ENCODE measurements around the gene NUP93. TPM values are rescaled to one million over a fixed set of nuclear protein-coding genes. Genes with fewer than 3 reads are reported as not detected.

NUP93 gene
- total and polyA plus RNA-seq, 9 of the 15 experiments (the other 6 are each of a cell fraction or from before 2014, with no cell fraction given), result 92.0 to 162 (median 121) TPM

DNA sequence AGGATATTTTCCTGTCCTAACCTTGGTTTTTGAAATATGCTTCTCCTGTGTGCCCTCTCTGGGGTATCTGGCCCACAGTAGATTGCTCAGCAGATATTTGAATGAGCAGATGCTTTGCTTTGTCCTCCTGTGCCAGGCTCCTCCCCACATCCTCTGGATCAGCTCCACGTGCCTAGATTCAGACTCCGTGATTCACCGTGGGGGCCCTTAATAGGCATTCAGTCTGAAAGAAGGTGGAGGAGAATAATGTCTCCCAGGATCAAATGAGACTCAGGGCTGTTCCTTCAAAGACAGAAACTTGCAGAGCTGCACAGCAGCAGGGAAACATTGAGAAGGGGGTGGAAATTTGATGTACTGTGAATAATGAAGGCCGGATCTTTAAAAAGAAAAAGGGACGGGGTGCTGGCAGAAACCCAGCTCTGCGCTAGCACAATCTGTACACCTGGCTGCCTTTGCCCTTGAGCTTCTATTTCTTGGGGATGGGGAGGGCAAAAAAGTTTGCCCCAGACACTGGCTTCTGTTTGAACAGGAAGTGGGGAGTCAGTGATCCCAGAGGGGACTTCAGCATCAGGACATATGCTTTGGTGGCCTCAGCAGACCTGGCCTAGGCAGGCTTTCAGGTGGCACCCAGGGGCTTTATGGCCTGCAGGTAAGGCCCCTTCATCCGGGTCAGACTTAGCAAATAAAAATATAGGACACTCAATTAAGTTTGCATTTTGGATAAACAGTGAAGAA lies 119.2 kb downstream of the NUP93 start:
- Histone ChIP-seq H3K4me2 (ENCODE audit: insufficient read depth, low read length) (no peak overlapping the region), H3K79me2 (ENCODE audit: control insufficient read depth, insufficient read depth, low read length) (no peaks in the 10 kb centered on the region), H3K9me3 (replicated peaks; ENCODE audit: control insufficient read depth, insufficient read depth, low read depth, low read length) (no peaks in the 10 kb centered on the region), H3K4me1 (replicated peaks in 1 of 2; ENCODE audit: control insufficient read depth in 2 of 2, insufficient read depth in 2 of 2, low read length in 2 of 2) (no peaks in the 10 kb centered on the region; a peak in 2 of 5 replicates), H3K4me3 (no peak overlapping the region), H3K36me3 (ENCODE audit: control insufficient read depth, insufficient read depth, low read length) (peaks cover 12% of the 10 kb centered on the region; the same call in 2 of the 3 replicates), H2AFZ (ENCODE audit: low read depth, low read length) (no peak overlapping the region), H4K20me1 (replicated peaks; ENCODE audit: control insufficient read depth, insufficient read depth, low read length) (no peaks in the 10 kb centered on the region), H3K27ac (ENCODE audit: extremely low read depth, low read depth, low read length) (no peak overlapping the region), H3K9me1 (ENCODE audit: control insufficient read depth, insufficient read depth, low read length) (no peaks in the 10 kb centered on the region), H3K9ac (ENCODE audit: insufficient read depth in 1 of 2, low read depth in 2 of 2, low read length in 2 of 2) (no peak overlapping the region), H3K27me3 (ENCODE audit: control insufficient read depth in 2 of 2, insufficient read depth in 2 of 2, low read length in 2 of 2) (no peaks in the 10 kb centered on the region)
- POLR2A ChIA-PET, result interaction anchor here (0.6 to 1.1 kb wide), 2 partner anchors 9 to 314 kb away, joined by 5 to 6 read pairs; no protein-coding TSS in a partner anchor
- in situ Hi-C loops (cut with MboI) (no loop called here), intact Hi-C loops (cut with micrococcal nuclease) (no loop called here)
- DNase-seq (ENCODE audit: extremely low read depth in 1 of 4, low spot score in 3 of 4), result no peak
- no peak for TF ChIP-seq ZNF232 (CRISPR knock-in tag; IDR thresholded peaks at IDR 0.05)
- TF ChIP-seq RCOR1 (IDR thresholded peaks at IDR 0.05; ENCODE audit: borderline replicate concordance in 1 of 2, low read depth in 2 of 2, low read length in 2 of 2), result no peak
- TF ChIP-seq FOSL1 (tag; conservative IDR thresholded peaks at IDR 0.05), result no peak
- no peak for TF ChIP-seq MYBL2 (IDR thresholded peaks at IDR 0.05; ENCODE audit: low read depth)
- TF ChIP-seq MYBL2 (CRISPR knock-in tag; IDR thresholded peaks at IDR 0.05; ENCODE audit: borderline replicate concordance), result no peak
- no peak for TF ChIP-seq PRPF4 (IDR thresholded peaks at IDR 0.05; ENCODE audit: insufficient read depth, low read depth, low read length, poor library complexity, severe bottlenecking)
- TF ChIP-seq, protein P1, sequence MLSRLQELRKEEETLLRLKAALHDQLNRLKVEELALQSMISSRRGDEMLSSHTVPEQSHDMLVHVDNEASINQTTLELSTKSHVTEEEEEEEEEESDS (CRISPR knock-in tag; IDR thresholded peaks at IDR 0.05), result no peak
- TF ChIP-seq STAT5B (CRISPR knock-in tag; IDR thresholded peaks at IDR 0.05), result no peak
- no peak for TF ChIP-seq TCF7 (IDR thresholded peaks at IDR 0.05; ENCODE audit: borderline replicate concordance)
- TF ChIP-seq XRCC5 (IDR thresholded peaks at IDR 0.05; ENCODE audit: low read depth, low read length), result no peak
- TF ChIP-seq, protein P2, sequence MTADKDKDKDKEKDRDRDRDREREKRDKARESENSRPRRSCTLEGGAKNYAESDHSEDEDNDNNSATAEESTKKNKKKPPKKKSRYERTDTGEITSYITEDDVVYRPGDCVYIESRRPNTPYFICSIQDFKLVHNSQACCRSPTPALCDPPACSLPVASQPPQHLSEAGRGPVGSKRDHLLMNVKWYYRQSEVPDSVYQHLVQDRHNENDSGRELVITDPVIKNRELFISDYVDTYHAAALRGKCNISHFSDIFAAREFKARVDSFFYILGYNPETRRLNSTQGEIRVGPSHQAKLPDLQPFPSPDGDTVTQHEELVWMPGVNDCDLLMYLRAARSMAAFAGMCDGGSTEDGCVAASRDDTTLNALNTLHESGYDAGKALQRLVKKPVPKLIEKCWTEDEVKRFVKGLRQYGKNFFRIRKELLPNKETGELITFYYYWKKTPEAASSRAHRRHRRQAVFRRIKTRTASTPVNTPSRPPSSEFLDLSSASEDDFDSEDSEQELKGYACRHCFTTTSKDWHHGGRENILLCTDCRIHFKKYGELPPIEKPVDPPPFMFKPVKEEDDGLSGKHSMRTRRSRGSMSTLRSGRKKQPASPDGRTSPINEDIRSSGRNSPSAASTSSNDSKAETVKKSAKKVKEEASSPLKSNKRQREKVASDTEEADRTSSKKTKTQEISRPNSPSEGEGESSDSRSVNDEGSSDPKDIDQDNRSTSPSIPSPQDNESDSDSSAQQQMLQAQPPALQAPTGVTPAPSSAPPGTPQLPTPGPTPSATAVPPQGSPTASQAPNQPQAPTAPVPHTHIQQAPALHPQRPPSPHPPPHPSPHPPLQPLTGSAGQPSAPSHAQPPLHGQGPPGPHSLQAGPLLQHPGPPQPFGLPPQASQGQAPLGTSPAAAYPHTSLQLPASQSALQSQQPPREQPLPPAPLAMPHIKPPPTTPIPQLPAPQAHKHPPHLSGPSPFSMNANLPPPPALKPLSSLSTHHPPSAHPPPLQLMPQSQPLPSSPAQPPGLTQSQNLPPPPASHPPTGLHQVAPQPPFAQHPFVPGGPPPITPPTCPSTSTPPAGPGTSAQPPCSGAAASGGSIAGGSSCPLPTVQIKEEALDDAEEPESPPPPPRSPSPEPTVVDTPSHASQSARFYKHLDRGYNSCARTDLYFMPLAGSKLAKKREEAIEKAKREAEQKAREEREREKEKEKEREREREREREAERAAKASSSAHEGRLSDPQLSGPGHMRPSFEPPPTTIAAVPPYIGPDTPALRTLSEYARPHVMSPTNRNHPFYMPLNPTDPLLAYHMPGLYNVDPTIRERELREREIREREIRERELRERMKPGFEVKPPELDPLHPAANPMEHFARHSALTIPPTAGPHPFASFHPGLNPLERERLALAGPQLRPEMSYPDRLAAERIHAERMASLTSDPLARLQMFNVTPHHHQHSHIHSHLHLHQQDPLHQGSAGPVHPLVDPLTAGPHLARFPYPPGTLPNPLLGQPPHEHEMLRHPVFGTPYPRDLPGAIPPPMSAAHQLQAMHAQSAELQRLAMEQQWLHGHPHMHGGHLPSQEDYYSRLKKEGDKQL (CRISPR knock-in tag; IDR thresholded peaks at IDR 0.05; ENCODE audit: borderline replicate concordance), result no peak
- no peak for TF ChIP-seq TAL1 (IDR thresholded peaks at IDR 0.05)
- TF ChIP-seq, protein P3, sequence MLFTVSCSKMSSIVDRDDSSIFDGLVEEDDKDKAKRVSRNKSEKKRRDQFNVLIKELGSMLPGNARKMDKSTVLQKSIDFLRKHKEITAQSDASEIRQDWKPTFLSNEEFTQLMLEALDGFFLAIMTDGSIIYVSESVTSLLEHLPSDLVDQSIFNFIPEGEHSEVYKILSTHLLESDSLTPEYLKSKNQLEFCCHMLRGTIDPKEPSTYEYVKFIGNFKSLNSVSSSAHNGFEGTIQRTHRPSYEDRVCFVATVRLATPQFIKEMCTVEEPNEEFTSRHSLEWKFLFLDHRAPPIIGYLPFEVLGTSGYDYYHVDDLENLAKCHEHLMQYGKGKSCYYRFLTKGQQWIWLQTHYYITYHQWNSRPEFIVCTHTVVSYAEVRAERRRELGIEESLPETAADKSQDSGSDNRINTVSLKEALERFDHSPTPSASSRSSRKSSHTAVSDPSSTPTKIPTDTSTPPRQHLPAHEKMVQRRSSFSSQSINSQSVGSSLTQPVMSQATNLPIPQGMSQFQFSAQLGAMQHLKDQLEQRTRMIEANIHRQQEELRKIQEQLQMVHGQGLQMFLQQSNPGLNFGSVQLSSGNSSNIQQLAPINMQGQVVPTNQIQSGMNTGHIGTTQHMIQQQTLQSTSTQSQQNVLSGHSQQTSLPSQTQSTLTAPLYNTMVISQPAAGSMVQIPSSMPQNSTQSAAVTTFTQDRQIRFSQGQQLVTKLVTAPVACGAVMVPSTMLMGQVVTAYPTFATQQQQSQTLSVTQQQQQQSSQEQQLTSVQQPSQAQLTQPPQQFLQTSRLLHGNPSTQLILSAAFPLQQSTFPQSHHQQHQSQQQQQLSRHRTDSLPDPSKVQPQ (CRISPR knock-in tag; IDR thresholded peaks at IDR 0.05; ENCODE audit: borderline replicate concordance), result no peak
- BruUV-seq (replicated peaks), result no TSS peak
- CTCF ChIA-PET (ENCODE audit: low intra/inter-chr PET ratio), result no interaction called here
- no peak for FAIRE-seq
- WGBS (ENCODE audit: insufficient coverage, low coverage, missing lambda C conversion rate), result 68% methylated on average over 7 of the region's 7 CpGs
- no peak for ATAC-seq

Measured in K562 (cell line).